Measurements from ENCODE around the gene CRPPA.

DNA sequence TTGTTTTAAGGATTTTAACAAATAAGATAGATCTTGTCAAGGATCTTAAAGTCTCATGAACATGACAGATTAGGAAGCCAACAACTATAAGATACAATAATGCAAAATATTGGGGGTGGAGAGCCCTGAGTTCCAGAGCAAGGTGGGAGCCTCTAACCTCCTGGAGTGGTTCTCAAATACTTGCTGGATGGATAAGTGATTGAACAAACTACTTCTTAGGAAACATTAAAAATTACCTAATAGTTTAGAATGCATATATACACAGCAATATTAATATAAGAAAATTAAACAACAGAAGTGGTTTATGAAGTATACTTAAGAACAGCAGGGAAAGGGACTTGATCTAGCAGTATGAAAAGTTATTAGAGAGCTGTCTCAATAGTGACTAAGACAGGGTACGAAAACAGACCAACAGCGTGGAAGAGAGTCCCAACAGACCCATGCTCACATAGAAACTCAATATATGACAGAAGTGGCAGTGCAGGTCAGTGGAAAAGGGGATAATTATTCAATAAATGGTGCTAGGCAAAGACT is 28.3 kb downstream of the CRPPA start:
- no peak for TF ChIP-seq EP300 (IDR thresholded peaks at IDR 0.05)
- TF ChIP-seq, protein P1, sequence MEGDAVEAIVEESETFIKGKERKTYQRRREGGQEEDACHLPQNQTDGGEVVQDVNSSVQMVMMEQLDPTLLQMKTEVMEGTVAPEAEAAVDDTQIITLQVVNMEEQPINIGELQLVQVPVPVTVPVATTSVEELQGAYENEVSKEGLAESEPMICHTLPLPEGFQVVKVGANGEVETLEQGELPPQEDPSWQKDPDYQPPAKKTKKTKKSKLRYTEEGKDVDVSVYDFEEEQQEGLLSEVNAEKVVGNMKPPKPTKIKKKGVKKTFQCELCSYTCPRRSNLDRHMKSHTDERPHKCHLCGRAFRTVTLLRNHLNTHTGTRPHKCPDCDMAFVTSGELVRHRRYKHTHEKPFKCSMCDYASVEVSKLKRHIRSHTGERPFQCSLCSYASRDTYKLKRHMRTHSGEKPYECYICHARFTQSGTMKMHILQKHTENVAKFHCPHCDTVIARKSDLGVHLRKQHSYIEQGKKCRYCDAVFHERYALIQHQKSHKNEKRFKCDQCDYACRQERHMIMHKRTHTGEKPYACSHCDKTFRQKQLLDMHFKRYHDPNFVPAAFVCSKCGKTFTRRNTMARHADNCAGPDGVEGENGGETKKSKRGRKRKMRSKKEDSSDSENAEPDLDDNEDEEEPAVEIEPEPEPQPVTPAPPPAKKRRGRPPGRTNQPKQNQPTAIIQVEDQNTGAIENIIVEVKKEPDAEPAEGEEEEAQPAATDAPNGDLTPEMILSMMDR (IDR thresholded peaks at IDR 0.05): no peak

Measured in tibial nerve (tissue), 4 donors.